Activated CD8-positive, alpha-beta memory T cell treated with anti-CD3 and anti-CD28 coated beads for 1 hour (primary cell): ENCODE measurements around the gene FTCDNL1.

Experiments
- DNase-seq, 2 donors: peaks; one replicate each; pipeline ENCODE4 v3.0.0-alpha.2; 2020; ENCODE audit warnings: low read depth in 1 of 2; ENCODE audit errors: extremely low read depth in 1 of 2

Gene FTCDNL1

DNA sequence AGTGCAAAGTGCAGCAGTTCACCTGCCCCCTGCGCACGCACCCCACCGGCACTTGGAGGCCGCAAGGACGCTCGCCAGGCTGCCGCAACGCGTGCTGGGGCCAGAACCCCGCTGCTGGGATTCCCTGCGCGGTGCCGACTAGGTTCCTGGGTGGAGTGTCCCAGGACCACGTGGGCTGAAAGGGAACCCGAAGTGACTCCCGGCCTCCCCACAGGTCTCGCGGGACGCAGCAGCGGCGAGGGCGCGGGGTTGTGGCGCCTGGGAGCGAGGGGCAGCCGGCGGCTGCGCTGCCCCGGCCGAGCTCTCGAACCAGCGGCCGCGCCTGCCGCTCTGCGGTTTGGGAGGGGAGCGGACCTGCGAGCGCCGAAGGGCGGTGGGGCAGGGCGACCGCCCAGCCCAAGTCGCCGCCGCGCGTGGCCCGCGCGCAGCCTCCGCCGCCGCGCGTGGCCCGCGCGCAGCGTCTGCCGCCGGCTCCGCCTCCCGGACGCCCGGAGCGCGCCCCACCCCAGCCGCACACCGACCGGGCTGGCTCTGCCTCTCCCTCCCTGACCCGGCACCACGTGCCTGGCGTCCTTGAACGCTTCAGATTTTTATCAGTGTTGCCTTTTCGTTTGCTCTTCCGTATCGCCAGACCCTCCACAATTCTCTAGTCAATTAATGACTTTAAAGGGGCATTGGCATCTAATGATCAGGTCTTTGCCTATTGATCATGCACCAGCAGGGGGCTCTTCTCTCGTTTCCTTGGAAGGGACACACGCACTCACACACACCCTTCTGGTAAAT is at the start of gene FTCDNL1:
Gene FTCDNL1 (minus strand): TSS at position 475 of the 783 bp plus-strand sequence. CDS start 2,230 bp downstream, outside the sequence.
- peak; percentile 13 to 43 for DNase-seq

DNA sequence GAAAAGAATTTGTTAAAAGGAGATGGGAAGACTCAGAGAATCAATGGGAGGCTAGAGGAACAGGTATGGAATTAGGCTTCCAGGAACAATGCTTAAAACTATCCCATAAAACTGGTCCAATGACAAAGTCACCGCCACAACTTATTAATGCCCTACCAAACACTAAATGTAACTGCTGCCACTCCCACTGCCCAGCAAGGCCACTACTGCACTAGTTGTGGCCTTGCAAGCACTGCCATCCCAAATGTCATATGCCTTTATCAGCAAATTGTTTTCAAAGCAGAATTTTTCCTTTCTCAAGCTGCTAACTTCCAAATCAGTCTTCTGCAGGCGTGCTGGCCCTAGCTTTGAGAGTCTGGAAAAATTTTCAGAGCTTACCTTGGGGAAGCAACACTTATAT is 45.6 kb upstream of the FTCDNL1 start:
- no peak for DNase-seq

GRCh38 chr2:199895406-199895805 is 44.4 kb upstream of the FTCDNL1 start:
- no peak for DNase-seq

DNA sequence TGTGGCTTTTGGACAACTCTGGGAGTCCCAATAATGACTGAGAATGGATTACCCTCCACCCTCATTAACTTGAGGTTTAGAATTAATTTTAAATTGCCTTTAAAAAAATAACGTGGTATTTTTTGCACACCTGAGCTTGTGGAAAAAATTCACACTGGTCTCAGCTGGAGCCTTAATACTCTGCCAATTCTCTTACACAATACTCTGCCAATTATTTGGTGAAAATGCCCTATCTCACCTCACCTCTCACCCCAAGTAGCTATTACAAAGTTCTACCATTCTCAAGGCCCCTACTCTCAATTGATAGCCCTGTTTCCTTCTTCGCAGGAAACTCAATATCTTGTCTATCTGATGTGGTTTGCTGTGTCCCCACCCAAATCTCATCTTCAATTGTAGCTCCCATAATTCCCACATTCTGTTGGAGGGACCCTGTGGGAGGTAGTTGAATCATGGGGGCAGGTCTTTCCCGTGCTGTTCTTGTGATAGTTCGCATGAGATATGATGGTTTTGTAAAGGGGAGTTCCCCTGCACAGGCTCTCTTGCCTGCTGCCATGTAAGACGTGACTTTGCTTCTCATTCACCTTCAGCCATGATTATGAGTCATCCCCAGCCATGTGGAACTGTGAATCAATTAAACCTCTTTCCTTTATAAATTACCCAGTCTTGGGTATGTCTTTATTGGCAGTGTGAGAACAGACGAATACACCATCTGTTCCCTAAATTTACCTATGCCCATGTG is 32.7 kb upstream of the FTCDNL1 start:
- DNase-seq, result no peak

GRCh38 chr2:199882667-199883066 is 31.7 kb upstream of the FTCDNL1 start:
- DNase-seq, result no peak

DNA sequence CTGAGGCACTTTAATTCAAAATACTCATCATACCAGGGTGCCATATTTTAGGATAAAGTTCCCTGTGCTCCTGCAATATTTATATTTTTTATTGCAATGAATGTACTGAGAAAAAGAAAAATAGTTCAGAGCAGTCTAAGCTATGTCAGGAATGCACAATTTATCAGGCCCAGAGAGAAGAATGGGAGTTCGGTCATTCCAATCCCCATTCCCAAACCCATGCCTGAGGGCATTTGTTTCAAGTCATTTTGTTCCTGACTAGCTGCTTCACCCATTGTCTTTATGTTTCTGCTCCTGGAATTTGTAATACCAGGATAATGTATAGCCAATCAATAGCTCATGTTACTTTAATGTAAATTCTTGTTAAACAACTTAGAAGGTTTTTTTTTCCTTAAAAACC is 24.4 kb upstream of the FTCDNL1 start:
- no peak for DNase-seq

- no peak for DNase-seq
Observed at GRCh38 chr2:199874209-199874608, 23.2 kb upstream of the FTCDNL1 start.

DNA sequence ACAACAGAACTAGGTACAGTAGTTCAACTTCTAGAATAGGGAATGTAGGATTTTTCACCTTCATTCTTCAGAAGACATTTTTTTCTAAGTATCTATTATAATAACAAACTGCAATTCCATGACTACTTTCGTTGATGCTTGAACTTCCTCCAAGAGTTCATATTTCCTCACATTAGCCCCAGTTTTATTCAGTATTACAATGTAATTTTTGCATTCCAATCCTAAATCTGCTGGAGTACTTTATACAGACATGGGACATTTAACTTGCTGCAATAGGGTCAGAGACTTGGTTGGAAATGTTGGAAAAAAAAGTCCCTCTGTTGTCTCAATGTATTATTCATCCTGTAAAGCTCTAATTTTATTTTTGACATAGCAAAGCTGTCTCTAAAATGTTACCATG is 19.6 kb upstream of the FTCDNL1 start:
- DNase-seq, result no peak

DNA sequence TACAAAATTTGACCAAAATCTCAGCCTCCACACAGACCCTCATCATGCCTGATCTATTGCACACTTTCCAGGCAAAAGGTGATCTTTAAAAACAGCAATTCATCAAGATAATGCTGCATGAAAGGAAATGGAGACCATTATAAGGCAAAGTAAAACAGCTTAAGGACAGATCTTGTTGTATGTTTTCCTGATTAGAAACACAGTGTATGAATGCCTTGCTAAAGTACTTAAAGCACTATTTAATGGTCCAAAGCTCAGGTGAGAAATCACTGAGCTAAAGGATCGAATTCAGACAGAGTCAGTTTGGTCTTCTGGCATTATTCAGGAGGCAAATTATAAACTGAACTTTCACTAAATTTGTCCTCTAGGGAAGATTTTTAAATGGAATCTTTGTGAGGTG is 18.7 kb upstream of the FTCDNL1 start:
- no peak for DNase-seq

- no peak for DNase-seq
Observed at GRCh38 chr2:199869227-199869541, 18.2 kb upstream of the FTCDNL1 start.

- no peak for DNase-seq
Observed at GRCh38 chr2:199868431-199869226, 17.6 kb upstream of the FTCDNL1 start.

GRCh38 chr2:199865905-199866304 is 14.9 kb upstream of the FTCDNL1 start:
- DNase-seq, result no peak

DNA sequence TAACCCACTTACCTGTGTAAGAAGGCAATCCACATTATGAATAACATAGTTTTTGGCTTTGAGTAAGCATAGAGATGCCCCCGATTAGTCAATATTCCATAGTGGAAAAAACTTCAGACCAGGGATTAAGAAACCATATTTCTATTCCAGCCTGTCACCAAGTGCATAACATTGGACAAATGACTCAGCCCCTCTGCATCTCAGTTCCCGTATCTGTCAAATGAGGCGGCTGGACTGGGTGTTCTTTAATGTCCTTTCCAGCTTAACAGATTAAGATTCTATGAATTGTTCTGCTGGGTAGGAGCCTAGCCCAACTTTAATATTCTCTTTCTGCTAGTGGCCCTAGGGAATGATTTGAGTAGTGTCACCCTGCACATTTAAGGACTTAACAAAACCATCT is 11.8 kb upstream of the FTCDNL1 start:
- DNase-seq, result no peak

DNA sequence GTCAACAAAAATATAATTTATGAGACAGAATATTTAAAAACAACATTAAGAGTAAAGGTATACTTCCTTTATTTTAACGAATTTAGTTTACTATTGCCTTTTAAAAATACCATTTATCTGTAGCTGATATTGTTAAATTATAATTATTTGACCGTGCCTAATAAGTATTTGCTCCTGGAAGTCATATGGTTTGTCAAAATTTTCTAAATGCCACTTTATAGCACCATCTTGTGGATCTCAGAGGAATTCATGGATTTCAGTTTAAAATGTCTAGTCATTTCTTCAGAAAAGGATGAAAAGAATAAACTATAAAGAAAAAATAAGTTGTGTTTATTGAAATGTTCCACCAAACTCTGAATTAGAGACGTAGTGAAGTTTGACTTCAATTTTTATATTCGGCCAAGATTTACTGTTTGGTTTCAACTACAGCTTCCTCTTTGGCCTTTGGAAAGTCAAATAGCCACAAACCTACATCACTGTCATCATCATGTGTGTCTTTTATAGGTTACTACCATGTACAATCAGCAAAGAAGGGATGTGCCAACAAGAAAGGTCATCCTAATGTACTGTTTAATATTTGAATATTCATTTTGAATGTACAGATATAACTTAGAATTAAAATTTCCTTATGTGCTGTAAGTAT is 10.3 kb upstream of the FTCDNL1 start:
- DNase-seq, result no peak

GRCh38 chr2:199855812-199856211 is 4.8 kb upstream of the FTCDNL1 start:
- DNase-seq, result no peak

DNA sequence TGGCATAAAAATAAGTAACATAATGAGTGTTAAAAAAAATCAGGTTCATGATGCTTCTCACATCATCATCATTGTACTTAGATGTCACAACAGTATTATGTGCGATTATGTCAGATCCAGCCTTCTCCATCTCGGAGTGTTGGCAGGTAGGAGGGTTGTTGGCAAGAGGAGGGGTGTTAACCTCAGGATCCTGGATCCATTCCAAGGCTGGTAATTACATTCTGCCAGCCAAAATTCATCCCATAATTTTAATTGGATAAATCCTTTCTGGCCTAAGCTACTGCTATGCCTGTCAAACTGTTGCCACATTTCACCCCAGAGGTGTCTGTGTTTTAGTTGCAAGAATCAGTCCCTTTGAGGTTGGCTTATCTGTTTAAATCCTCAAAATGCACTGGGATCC is 891 bp upstream of the FTCDNL1 start:
- no peak for DNase-seq

DNA sequence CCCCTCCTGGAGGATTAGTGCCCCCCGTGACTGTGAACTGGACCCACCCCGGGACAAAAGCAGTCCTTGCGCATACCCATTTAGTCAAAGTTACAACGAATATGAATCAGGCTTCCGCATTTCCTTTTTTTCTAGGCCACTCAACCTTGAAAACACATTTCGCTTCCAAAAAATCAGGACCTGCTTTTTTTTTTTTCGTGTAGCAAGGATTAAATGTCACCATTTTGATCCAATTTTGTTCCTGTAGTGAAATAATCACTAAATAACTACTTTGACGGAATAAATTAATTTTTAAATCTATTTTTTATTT is 464 bp upstream of the FTCDNL1 start:
- no peak for DNase-seq

DNA sequence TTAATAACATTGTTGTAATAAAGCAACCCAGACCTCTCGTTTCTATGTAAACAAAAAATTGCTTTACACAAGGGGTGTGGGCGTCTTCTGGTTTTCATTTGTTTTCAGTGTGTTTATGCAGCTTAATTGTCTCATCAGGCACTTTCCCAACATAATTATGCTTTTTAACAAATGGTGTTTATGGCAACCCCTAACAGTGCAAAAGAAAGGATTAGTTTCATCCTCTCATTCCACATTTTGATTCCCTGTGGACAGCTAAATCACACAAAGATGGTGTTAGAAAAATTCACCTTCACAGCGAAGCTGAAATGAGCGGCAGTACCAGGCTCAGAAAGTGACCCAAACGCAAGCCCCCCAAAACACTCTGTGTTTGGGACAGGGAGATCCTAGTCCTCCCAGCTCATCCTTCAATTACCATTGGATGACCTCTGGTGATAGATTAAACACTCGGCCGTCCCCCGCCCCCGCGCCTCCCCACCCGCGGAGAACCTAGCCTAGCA is 724 bp downstream of the FTCDNL1 start:
- DNase-seq, result no peak

DNA sequence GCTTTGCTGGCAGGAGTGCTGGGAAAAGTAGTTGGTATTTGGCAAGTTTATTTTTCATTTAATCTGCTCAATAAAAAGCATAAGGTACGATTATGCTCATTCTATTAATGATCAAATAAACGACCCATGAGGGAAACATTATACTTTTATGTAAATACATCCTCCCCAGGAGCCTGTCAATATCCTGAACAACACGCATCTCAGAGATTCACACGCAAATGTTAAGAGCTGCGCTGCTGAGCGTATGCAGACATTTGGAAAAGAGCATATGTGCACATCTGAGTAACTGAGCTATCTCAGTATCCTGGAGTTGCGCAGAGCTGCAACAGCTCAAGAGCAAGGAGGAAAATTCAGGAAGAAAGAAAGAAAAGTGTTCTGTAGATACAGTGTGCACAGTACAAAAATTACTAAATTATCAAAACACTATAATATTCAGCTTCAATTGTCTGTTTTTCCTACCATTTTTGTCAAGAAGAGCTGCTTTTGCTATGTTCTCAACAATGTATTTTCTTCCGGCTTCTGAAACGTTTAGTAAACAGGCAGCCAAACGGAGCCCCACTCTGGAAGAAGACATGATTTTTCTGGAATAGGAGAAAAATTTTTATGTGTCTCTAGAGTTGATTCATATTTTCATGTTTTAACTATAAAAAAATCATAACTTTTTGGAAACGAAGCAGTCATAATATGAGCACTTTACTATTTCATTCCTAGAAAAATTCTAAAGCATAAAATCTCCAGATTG is 2.4 kb downstream of the FTCDNL1 start:
- no peak for DNase-seq

- DNase-seq, result no peak
Observed at GRCh38 chr2:199847181-199847864, 3.7 kb downstream of the FTCDNL1 start.
